ENCODE measurements around the gene GABRG1.

Gene GABRG1

GRCh38 chr4:46123913-46124755, at the start of gene GABRG1:
GABRG1 (minus strand) TSS chr4:46124054; CDS start chr4:46123913, 141 bp downstream.
- no peak for DNase-seq

DNA sequence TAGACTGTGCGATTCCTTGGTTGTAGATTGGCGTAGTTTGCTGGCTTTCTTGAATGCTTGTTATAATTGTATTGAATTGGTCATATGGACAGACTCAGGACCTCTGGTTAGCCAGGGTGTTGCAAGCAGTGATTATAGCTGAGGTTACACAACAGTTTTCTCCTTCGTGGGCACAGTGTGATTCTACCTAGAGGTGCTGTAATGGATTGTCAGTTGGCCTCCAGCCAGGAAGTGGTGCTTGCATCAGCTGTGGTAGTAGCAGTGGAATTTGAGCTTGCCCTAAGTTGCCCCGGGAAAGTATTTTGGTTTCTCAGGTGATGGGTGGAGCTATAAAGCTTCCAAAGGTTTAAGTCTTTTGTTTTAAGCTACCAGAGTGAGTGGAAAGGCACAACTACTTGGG, 23.1 kb upstream of the GABRG1 start:
- DNase-seq = no peak

- DNase-seq = no peak
These were observed 7.7 kb upstream of the GABRG1 start for GRCh38 chr4:46131498-46132057.

GRCh38 chr4:46124773-46125413, 1.0 kb upstream of the GABRG1 start:
- DNase-seq = no peak

GRCh38 chr4:46081674-46082073, 42.2 kb downstream of the GABRG1 start:
- no peak for DNase-seq

DNA sequence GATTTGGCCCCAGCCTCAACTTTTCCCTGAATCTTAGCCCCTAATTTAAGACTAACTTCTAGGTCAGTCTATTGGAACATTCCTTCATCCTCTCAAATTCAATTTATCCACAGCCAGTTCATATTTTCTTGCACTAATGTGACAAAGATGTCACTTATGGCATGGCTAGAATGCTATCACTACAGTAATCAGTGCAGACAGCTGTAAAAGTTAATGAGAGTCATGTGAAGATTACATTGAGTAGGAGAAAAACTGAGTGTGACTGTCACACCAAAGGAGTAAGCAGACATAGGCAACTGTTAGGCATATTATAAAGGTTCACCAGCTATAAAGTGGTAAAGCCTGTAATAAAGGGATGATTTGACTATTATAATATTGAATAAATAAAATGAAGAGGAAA, 42.6 kb downstream of the GABRG1 start:
- no peak for DNase-seq

GRCh38 chr4:46073778-46074177, 50.1 kb downstream of the GABRG1 start:
- DNase-seq = no peak

GRCh38 chr4:46051392-46051791, 72.5 kb downstream of the GABRG1 start:
- no peak for DNase-seq

DNA sequence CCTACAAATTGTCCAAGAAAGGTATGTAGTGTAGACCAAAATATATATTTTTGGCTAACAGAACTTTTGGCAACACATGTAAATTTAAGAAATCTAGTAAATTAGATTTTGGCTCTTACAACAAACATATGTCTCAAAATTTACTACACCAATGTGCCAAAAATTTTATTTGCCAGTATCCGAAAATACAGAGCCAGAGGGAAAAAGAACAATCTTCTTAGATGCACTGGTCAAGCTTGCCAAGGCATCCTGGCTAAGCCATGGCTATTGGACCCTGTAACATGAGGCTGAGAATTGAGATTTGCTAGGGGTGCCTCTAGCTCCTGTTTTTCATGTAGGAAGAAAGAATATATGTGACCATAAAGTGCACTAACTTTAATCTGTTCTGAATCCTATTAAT, 91.8 kb downstream of the GABRG1 start:
- no peak for DNase-seq

DNA sequence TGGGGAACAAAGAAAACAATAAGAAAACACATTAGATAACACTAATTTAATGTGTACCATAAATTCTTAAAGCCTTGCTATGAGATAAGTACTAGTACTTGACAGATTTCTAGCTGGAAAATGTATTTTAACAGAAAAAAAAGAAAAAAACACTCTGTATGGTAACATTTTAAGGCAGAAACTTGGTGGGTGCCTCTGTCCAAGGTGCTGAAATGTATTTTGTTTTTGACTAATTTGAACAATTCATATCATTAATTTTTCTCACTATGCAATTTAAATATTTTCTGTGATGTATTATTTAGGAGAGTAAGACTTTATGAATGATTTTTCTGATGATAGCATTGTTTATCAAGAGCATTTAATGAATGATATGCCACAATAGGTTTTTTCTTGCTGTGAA, 107.5 kb downstream of the GABRG1 start:
- no peak for DNase-seq

- no peak for DNase-seq
These were observed 131.1 kb downstream of the GABRG1 start for GRCh38 chr4:45992728-45993127.

GRCh38 chr4:45989775-45990174, 134.1 kb downstream of the GABRG1 start:
- no peak for DNase-seq

DNA sequence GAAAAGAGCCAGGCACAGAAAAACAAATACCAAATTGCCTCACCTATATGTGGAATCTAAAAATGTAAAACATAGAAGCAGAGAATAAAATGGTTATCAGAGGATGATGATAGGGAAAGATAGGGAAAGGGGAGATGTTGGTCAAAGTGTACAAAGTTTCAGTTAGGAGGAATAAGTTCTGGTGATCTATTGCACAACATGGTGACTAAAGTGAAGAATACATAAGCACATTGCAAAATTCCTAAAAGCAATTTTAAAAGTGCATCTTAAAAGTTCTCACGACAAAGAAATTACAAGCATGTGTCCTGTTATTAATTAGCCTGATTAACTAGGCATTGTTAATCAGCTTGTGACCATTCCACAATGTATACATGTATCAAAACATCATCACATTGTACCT, 136.0 kb downstream of the GABRG1 start:
- DNase-seq = no peak
